OCI-LY1 (cell line): ENCODE measurements around the gene HGFAC.

ENCODE experiments used
- H2AFZ ChIP-seq: fragments of 200-600 bp; sonication (generic), shearing (Covaris generic); 2 replicates; pipeline ENCODE4 v1.6.0; 2014; ENCODE audit warnings: antibody characterized with exemption, mild to moderate bottlenecking, low read length
- H3F3A ChIP-seq: fragments of 200-600 bp; sonication (generic), shearing (Covaris generic); 2 replicates; pipeline ENCODE4 v1.6.0; 2014; ENCODE audit warnings: mild to moderate bottlenecking, antibody characterized with exemption, low read length, moderate library complexity; ENCODE audit not compliant: insufficient read depth
- H3K27ac ChIP-seq: fragments of 200-600 bp; sonication (generic); 2 replicates; pipeline ENCODE4 v1.5.1; 2014; ENCODE audit warnings: low read length, mixed run types, mild to moderate bottlenecking, low read depth; ENCODE audit not compliant: poor library complexity, severe bottlenecking
- H3K27me3 ChIP-seq: fragments of 200-600 bp; sonication (generic); 2 replicates; pipeline ENCODE4 v1.6.0; 2014; ENCODE audit warnings: antibody characterized with exemption, mild to moderate bottlenecking, low read length, moderate library complexity; ENCODE audit not compliant: insufficient read depth
- H3K36me3 ChIP-seq: fragments of 200-600 bp; sonication (generic); 2 replicates; pipeline ENCODE4 v1.6.1; 2014; ENCODE audit warnings: mild to moderate bottlenecking, antibody characterized with exemption, low read length, moderate library complexity, mixed read lengths; ENCODE audit not compliant: insufficient read depth
- H3K4me1 ChIP-seq: fragments of 200-600 bp; sonication (generic); 2 replicates; pipeline ENCODE4 v1.5.1; 2014; ENCODE audit warnings: mild to moderate bottlenecking, low read length, moderate library complexity; ENCODE audit not compliant: insufficient read depth, severe bottlenecking
- H3K4me2 ChIP-seq: fragments of 200-600 bp; sonication (generic), shearing (Covaris generic); 2 replicates; pipeline ENCODE4 v1.6.1; 2014; ENCODE audit warnings: low read length
- H3K4me3 ChIP-seq: fragments of 200-600 bp; sonication (generic); 2 replicates; pipeline ENCODE4 v1.5.1; 2014; ENCODE audit warnings: low read length, low read depth, mild to moderate bottlenecking, mixed read lengths; ENCODE audit not compliant: poor library complexity, severe bottlenecking
- H3K79me2 ChIP-seq: fragments of 200-600 bp; shearing (Covaris generic); 2 replicates; pipeline ENCODE4 v1.6.1; 2016; ENCODE audit warnings: mixed run types, low read length, mixed read lengths; ENCODE audit not compliant: insufficient read depth
- H3K9ac ChIP-seq: fragments of 200-600 bp; sonication (generic), shearing (Covaris generic); 2 replicates; pipeline ENCODE4 v1.6.1; 2014; ENCODE audit warnings: mild to moderate bottlenecking, low read length, mixed read lengths
- H3K9me2 ChIP-seq: fragments of 200-600 bp; sonication (generic), shearing (Covaris generic); 2 replicates; pipeline ENCODE4 v1.6.1; 2014; ENCODE audit warnings: low read depth, mild to moderate bottlenecking, low read length, mixed read lengths
- H3K9me3 ChIP-seq: fragments of 200-600 bp; shearing (Covaris generic); 2 replicates; pipeline ENCODE4 v1.6.1; 2014; ENCODE audit warnings: low read length, mixed read lengths
- H4K20me1 ChIP-seq: fragments of 200-600 bp; sonication (generic), shearing (Covaris generic); 2 replicates; pipeline ENCODE4 v1.6.0; 2016; ENCODE audit warnings: mild to moderate bottlenecking, low read length; ENCODE audit not compliant: insufficient read depth
- CTCF ChIP-seq: fragments of 200-600 bp; sonication (generic), shearing (Covaris generic); IDR thresholded peaks from 2 replicates; pipeline ENCODE4 v1.5.1; 2017; ENCODE audit warnings: mild to moderate bottlenecking, antibody characterized with exemption, low read length, moderate library complexity, mixed read lengths
- EZH2 ChIP-seq: fragments of 200-600 bp; sonication (generic), shearing (Covaris generic); IDR thresholded peaks from 2 replicates; pipeline ENCODE4 v1.8.0; 2017; ENCODE audit warnings: borderline replicate concordance, mixed run types, mild to moderate bottlenecking, antibody characterized with exemption, low read length, moderate library complexity, mixed read lengths

HGFAC gene

GRCh38 chr4:3464911-3465697 lies 23.3 kb downstream of the HGFAC start:
- Histone ChIP-seq H3K4me3 (no peak overlapping the region), H3K9me3 (no peaks in the 10 kb centered on the region), H3K79me2 (no peaks in the 10 kb centered on the region), H2AFZ (no peak overlapping the region), H3F3A (no peaks in the 10 kb centered on the region), H4K20me1 (no peaks in the 10 kb centered on the region), H3K27me3 (no peaks in the 10 kb centered on the region), H3K27ac (no peak overlapping the region), H3K9ac (no peak overlapping the region), H3K4me1 (no peaks in the 10 kb centered on the region), H3K9me2 (no peaks in the 10 kb centered on the region), H3K4me2 (no peak overlapping the region), H3K36me3 (no peaks in the 10 kb centered on the region)
- no peak for TF ChIP-seq EZH2
- TF ChIP-seq CTCF = no peak

DNA sequence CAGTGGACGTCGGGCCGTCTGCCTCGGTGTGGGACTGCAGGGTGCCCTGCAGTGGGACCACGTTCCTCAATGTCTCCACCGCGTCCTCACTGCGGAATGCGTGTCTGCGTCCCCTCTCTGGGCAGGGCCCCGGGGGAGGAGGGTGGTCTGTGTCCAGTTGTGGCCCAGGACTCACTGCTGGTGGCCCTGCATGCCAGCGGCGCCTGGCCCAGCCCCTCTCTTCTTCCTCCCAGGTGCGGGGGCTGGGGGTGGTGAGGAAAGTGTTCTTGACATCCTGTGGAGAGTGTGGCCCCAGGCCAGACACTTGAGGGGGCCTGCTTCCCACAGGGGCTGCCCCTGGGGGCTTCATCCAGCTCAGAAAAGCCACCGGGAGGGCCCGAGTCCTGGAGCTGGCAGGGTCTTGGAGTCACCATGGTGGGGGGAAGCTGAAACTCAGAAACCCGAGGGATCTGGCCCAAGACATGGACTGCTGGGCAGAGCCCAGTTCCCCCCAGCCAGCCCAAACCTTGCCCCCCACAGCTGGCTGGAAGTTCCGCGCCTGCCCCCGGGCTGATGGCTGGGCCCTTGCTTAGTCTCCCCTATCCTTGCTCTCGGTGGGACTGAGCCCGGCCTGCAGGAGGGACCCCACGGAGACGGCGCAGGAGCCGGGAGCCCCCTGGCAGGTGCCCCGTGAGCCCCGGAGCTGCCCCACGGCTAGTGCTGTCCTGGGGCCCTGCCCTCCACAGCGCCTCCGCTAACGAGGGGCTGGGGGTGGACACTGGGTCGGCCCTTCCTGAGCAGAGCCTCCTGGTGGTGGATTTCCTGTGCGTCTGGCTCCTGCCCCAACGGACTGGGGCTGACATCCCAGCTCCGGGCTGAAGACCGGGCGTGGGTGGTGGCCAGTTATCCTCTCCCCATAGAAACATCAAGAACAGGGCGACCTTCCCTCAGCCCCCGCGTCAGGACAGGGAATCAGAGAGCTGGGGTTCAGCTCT lies 24.2 kb downstream of the HGFAC start:
- H3K27me3 ChIP-seq = no peaks in the 10 kb centered on the region
- no peak overlapping the region for H3K9ac ChIP-seq
- H3K4me2 ChIP-seq = no peak overlapping the region

More for the DNA sequence above, 24.2 kb downstream of the HGFAC start:
- Histone ChIP-seq H3K79me2 (no peaks in the 10 kb centered on the region), H3K4me3 (no peak overlapping the region), H3K27ac (no peak overlapping the region), H3K9me3 (no peaks in the 10 kb centered on the region), H3F3A (no peaks in the 10 kb centered on the region), H4K20me1 (no peaks in the 10 kb centered on the region), H3K9me2 (no peaks in the 10 kb centered on the region), H2AFZ (no peak overlapping the region), H3K4me1 (no peaks in the 10 kb centered on the region), H3K36me3 (no peaks in the 10 kb centered on the region)
- no peak for TF ChIP-seq CTCF
- TF ChIP-seq EZH2 = no peak
